Measurements from ENCODE around the gene CCDC92B.

CCDC92B gene

GRCh38 chr17:2777242-2777867 is 27.9 kb upstream of the CCDC92B start:
- no peak for DNase-seq

- DNase-seq: no peak
These were observed 27.3 kb upstream of the CCDC92B start for GRCh38 chr17:2776589-2777241.

- no peak for DNase-seq
These were observed 25.8 kb upstream of the CCDC92B start for GRCh38 chr17:2775206-2775605.

- no peak for DNase-seq
These were observed 20.7 kb upstream of the CCDC92B start for GRCh38 chr17:2770129-2770528.

GRCh38 chr17:2758870-2759269 is 9.4 kb upstream of the CCDC92B start:
- no peak for DNase-seq

- no peak for DNase-seq
These were observed 6.7 kb upstream of the CCDC92B start for GRCh38 chr17:2755891-2756724.

GRCh38 chr17:2751491-2751890 is 2.0 kb upstream of the CCDC92B start:
- no peak for DNase-seq

- DNase-seq: no peak
These were observed 1.3 kb upstream of the CCDC92B start for GRCh38 chr17:2750721-2751120.

- DNase-seq: peak; percentile 81 to 87
These were observed 331 bp upstream of the CCDC92B start for GRCh38 chr17:2749784-2750181.

GRCh38 chr17:2745317-2746037 is 4.0 kb downstream of the CCDC92B start:
- DNase-seq: no peak

GRCh38 chr17:2737693-2738092 is 11.8 kb downstream of the CCDC92B start:
- no peak for DNase-seq

GRCh38 chr17:2736956-2737355 is 12.5 kb downstream of the CCDC92B start:
- DNase-seq: no peak

GRCh38 chr17:2735896-2736295 is 13.6 kb downstream of the CCDC92B start:
- no peak for DNase-seq

GRCh38 chr17:2734939-2735338 is 14.5 kb downstream of the CCDC92B start:
- DNase-seq: no peak

GRCh38 chr17:2731807-2732206 is 17.6 kb downstream of the CCDC92B start:
- no peak for DNase-seq

- no peak for DNase-seq
These were observed 18.6 kb downstream of the CCDC92B start for GRCh38 chr17:2730764-2731353.

- peak; percentile 39 to 69 for DNase-seq
These were observed 24.7 kb downstream of the CCDC92B start for GRCh38 chr17:2724784-2725164.

GRCh38 chr17:2723997-2724783 is 25.3 kb downstream of the CCDC92B start:
- no peak for DNase-seq

GRCh38 chr17:2723505-2723996 is 25.9 kb downstream of the CCDC92B start:
- no peak for DNase-seq

- no peak for DNase-seq
These were observed 26.8 kb downstream of the CCDC92B start for GRCh38 chr17:2722611-2723010.

- DNase-seq: no peak
These were observed 27.8 kb downstream of the CCDC92B start for GRCh38 chr17:2721603-2722002.

GRCh38 chr17:2719861-2720260 is 29.6 kb downstream of the CCDC92B start:
- no peak for DNase-seq
